Esophagus muscularis mucosa (tissue), 3 donors: ENCODE data around the gene OR2A12.
"Not testable (repeated sequence)": the region's sequence is repeated elsewhere in the genome, so short reads cannot be mapped to it uniquely, and the experiment has no call there.

Source experiments
- POLR2A ChIP-seq: fragments of 450-650 bp; IDR thresholded peaks from one replicate; pipeline ENCODE4 v1.6.1; 2017; ENCODE audit warnings: antibody characterized with exemption, moderate library complexity, mild to moderate bottlenecking, low read depth
- POLR2AphosphoS5 ChIP-seq, 2 donors: sonication (generic); formaldehyde crosslinking; IDR thresholded peaks; one replicate each; pipeline ENCODE4 v1.6.1; 2017; ENCODE audit warnings: antibody characterized with exemption in 2 of 2
- TF ChIP-seq, protein P1 (sequence below), 3 experiments: fragments of 200-600 bp in 2 of 3; fragments of 450-650 bp in 1 of 3; sonication (generic) in 2 of 3; IDR thresholded peaks; one replicate each; pipeline ENCODE4 v1.5.1; 2017 to 2019; ENCODE audit warnings: antibody characterized with exemption in 3 of 3, mild to moderate bottlenecking in 2 of 3, moderate library complexity in 1 of 3

DNA sequence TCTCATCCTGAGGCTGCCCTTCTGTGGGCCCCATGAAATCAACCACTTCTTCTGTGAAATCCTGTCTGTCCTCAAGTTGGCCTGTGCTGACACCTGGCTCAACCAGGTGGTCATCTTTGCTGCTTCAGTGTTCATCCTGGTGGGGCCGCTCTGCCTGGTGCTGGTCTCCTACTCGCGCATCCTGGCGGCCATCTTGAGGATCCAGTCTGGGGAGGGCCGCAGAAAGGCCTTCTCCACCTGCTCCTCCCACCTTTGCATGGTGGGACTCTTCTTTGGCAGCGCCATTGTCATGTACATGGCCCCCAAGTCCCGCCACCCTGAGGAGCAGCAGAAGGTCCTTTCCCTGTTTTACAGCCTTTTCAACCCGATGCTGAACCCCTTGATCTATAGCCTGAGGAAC, 35.2 kb upstream of the OR2A12 start:
- TF ChIP-seq, protein P1, sequence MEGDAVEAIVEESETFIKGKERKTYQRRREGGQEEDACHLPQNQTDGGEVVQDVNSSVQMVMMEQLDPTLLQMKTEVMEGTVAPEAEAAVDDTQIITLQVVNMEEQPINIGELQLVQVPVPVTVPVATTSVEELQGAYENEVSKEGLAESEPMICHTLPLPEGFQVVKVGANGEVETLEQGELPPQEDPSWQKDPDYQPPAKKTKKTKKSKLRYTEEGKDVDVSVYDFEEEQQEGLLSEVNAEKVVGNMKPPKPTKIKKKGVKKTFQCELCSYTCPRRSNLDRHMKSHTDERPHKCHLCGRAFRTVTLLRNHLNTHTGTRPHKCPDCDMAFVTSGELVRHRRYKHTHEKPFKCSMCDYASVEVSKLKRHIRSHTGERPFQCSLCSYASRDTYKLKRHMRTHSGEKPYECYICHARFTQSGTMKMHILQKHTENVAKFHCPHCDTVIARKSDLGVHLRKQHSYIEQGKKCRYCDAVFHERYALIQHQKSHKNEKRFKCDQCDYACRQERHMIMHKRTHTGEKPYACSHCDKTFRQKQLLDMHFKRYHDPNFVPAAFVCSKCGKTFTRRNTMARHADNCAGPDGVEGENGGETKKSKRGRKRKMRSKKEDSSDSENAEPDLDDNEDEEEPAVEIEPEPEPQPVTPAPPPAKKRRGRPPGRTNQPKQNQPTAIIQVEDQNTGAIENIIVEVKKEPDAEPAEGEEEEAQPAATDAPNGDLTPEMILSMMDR (IDR thresholded peaks at IDR 0.05), result not testable (repeated sequence)
- not testable (repeated sequence) for TF ChIP-seq POLR2A; POLR2AphosphoS5 (IDR thresholded peaks at IDR 0.05)
